ENCODE measurements around the gene CEP72. TPM values are rescaled to one million over a fixed set of nuclear protein-coding genes. Genes with fewer than 3 reads are reported as not detected.

CEP72 gene
- total RNA-seq, 1 experiment from 2014 or later, result 17.3 TPM

GRCh38 chr5:577800-578199, 34.3 kb upstream of the CEP72 start:
- Histone ChIP-seq H3K9ac (ENCODE audit: low read length) (no peak overlapping the region), H3K27me3 (ENCODE audit: low read length) (peaks cover 53% of the 10 kb centered on the region), H3K4me3 (ENCODE audit: low read length) (no peak overlapping the region), H4K20me1 (ENCODE audit: low read length) (no peaks in the 10 kb centered on the region), H3K27ac (ENCODE audit: low read length) (no peak overlapping the region), H3K79me2 (ENCODE audit: low read length) (no peaks in the 10 kb centered on the region), H3K9me3 (ENCODE audit: low read length) (no peaks in the 10 kb centered on the region), H3F3A (ENCODE audit: low read length, unreplicated experiment) (no peaks in the 10 kb centered on the region), H2AFZ (ENCODE audit: low read length) (no peak overlapping the region), H3K4me2 (ENCODE audit: low read length) (no peak overlapping the region), H3K4me1 (ENCODE audit: insufficient read depth, low read length) (peaks cover 12% of the 10 kb centered on the region), H3K36me3 (ENCODE audit: low read depth, low read length) (no peaks in the 10 kb centered on the region), H3K9me2 (replicated peaks; ENCODE audit: low read length) (no peaks in the 10 kb centered on the region)
- no peak for TF ChIP-seq EZH2 (IDR thresholded peaks at IDR 0.05; ENCODE audit: low read length, unreplicated experiment)
- TF ChIP-seq CTCF (conservative IDR thresholded peaks at IDR 0.05; ENCODE audit: low read depth, low read length), result no peak
- TF ChIP-seq EZH2phosphoT487 (IDR thresholded peaks at IDR 0.05; ENCODE audit: borderline replicate concordance, low read length), result no peak
- intact Hi-C loops (cut with micrococcal nuclease), result no loop called here
- DNase-seq (no peak), ATAC-seq (no peak)
- CTCF ChIA-PET, result no interaction called here
- POLR2A ChIA-PET (ENCODE audit: unreplicated experiment), result no interaction called here
- BruUV-seq (replicated peaks), result no TSS peak

GRCh38 chr5:579211-579610, 32.9 kb upstream of the CEP72 start:
- BruUV-seq (replicated peaks), result no TSS peak
- H2AFZ ChIP-seq (ENCODE audit: low read length), result no peak overlapping the region
- no peaks in the 10 kb centered on the region for H4K20me1 ChIP-seq (ENCODE audit: low read length)
- POLR2A ChIA-PET (ENCODE audit: unreplicated experiment), result no interaction called here
- H3K9ac ChIP-seq (ENCODE audit: low read length), result no peak overlapping the region
- H3K27me3 ChIP-seq (ENCODE audit: low read length), result peaks cover 61% of the 10 kb centered on the region
- H3K27ac ChIP-seq (ENCODE audit: low read length), result no peak overlapping the region
- no peaks in the 10 kb centered on the region for H3K79me2 ChIP-seq (ENCODE audit: low read length)
- TF ChIP-seq EZH2 (IDR thresholded peaks at IDR 0.05; ENCODE audit: low read length, unreplicated experiment) (no peak), EZH2phosphoT487 (IDR thresholded peaks at IDR 0.05; ENCODE audit: borderline replicate concordance, low read length) (no peak), CTCF (conservative IDR thresholded peaks at IDR 0.05; ENCODE audit: low read depth, low read length) (no peak)
- intact Hi-C loops (cut with micrococcal nuclease), result no loop called here
- DNase-seq (no peak), ATAC-seq (no peak)
- no peak overlapping the region for H3K4me2 ChIP-seq (ENCODE audit: low read length)
- no peaks in the 10 kb centered on the region for H3K9me3 ChIP-seq (ENCODE audit: low read length)
- no peaks in the 10 kb centered on the region for H3K9me2 ChIP-seq (replicated peaks; ENCODE audit: low read length)
- H3K36me3 ChIP-seq (ENCODE audit: low read depth, low read length), result no peaks in the 10 kb centered on the region
- CTCF ChIA-PET, result no interaction called here
- H3K4me1 ChIP-seq (ENCODE audit: insufficient read depth, low read length), result no peaks in the 10 kb centered on the region
- no peak overlapping the region for H3K4me3 ChIP-seq (ENCODE audit: low read length)
- H3F3A ChIP-seq (ENCODE audit: low read length, unreplicated experiment), result no peaks in the 10 kb centered on the region

GRCh38 chr5:579746-580366, 32.3 kb upstream of the CEP72 start:
- ChIA-PET CTCF (no interaction called here), POLR2A (ENCODE audit: unreplicated experiment) (no interaction called here)
- no TSS peak for BruUV-seq (replicated peaks)
- Histone ChIP-seq H3K27me3 (ENCODE audit: low read length) (peaks cover 61% of the 10 kb centered on the region), H3K4me1 (ENCODE audit: insufficient read depth, low read length) (no peaks in the 10 kb centered on the region), H3K79me2 (ENCODE audit: low read length) (no peaks in the 10 kb centered on the region), H2AFZ (ENCODE audit: low read length) (no peak overlapping the region), H3K36me3 (ENCODE audit: low read depth, low read length) (no peaks in the 10 kb centered on the region), H3K4me2 (ENCODE audit: low read length) (no peak overlapping the region), H3K9me3 (ENCODE audit: low read length) (no peaks in the 10 kb centered on the region), H3K27ac (ENCODE audit: low read length) (no peak overlapping the region), H3F3A (ENCODE audit: low read length, unreplicated experiment) (no peaks in the 10 kb centered on the region), H3K9ac (ENCODE audit: low read length) (no peak overlapping the region), H3K4me3 (ENCODE audit: low read length) (no peak overlapping the region), H4K20me1 (ENCODE audit: low read length) (no peaks in the 10 kb centered on the region), H3K9me2 (replicated peaks; ENCODE audit: low read length) (no peaks in the 10 kb centered on the region)
- ATAC-seq (no peak), DNase-seq (no peak)
- intact Hi-C loops (cut with micrococcal nuclease), result no loop called here
- TF ChIP-seq EZH2 (IDR thresholded peaks at IDR 0.05; ENCODE audit: low read length, unreplicated experiment) (no peak), EZH2phosphoT487 (IDR thresholded peaks at IDR 0.05; ENCODE audit: borderline replicate concordance, low read length) (no peak), CTCF (conservative IDR thresholded peaks at IDR 0.05; ENCODE audit: low read depth, low read length) (no peak)
